ENCODE results near the gene CTIF. TPM values are rescaled to one million over a fixed set of nuclear protein-coding genes. Genes with fewer than 3 reads are reported as not detected.
A peak's percentile ranks its signal among the peaks of the same experiment; 100 is the strongest.

The CTIF gene
- total and polyA plus RNA-seq, 12 donors, result 44.5 to 74.1 (median 58.9) TPM

DNA sequence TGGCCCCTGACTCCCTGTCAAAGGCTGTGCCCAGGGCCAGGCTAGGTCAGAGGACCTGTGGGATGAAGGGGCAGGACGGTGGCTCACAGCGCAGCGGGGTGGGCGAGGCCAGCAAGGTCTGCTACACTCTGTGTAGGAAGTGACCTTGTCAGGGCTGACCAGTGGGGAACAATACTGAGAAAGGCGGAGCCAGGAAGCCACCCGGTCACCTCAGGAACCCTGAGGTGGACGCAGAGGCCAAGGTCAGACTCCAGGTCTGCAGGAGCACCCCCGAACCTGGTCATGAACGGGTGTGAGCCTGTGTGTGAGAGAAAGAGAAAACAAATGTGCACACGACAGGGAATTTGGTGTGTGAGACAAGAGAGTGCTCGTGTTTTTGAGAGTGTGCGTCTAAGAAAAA is 339.6 kb downstream of the CTIF start:
- WGBS, 2 donors, result 64 to 72% methylated on average over 12 of the region's 12 CpGs
- Histone ChIP-seq H3K9me3 (no peaks in the 10 kb centered on the region), H3K27ac (peak overlapping the region in 4 of 10 donors; percentile 16 to 37 (median 28)), H3K4me3 (no peak overlapping the region), H3K4me1 (peaks cover 0 to 30% (median 6%) of the 10 kb centered on the region in 9 donors), H3K36me3 (no peaks in the 10 kb centered on the region), H3K27me3 (no peaks in the 10 kb centered on the region)
- ATAC-seq (peak; percentile 63 to 82 (median 74)), DNase-seq (no peak)
- intact Hi-C loops (cut with DNase I), result no loop called here
- TF ChIP-seq, protein P1, sequence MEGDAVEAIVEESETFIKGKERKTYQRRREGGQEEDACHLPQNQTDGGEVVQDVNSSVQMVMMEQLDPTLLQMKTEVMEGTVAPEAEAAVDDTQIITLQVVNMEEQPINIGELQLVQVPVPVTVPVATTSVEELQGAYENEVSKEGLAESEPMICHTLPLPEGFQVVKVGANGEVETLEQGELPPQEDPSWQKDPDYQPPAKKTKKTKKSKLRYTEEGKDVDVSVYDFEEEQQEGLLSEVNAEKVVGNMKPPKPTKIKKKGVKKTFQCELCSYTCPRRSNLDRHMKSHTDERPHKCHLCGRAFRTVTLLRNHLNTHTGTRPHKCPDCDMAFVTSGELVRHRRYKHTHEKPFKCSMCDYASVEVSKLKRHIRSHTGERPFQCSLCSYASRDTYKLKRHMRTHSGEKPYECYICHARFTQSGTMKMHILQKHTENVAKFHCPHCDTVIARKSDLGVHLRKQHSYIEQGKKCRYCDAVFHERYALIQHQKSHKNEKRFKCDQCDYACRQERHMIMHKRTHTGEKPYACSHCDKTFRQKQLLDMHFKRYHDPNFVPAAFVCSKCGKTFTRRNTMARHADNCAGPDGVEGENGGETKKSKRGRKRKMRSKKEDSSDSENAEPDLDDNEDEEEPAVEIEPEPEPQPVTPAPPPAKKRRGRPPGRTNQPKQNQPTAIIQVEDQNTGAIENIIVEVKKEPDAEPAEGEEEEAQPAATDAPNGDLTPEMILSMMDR (IDR thresholded peaks at IDR 0.05), result no peak

DNA sequence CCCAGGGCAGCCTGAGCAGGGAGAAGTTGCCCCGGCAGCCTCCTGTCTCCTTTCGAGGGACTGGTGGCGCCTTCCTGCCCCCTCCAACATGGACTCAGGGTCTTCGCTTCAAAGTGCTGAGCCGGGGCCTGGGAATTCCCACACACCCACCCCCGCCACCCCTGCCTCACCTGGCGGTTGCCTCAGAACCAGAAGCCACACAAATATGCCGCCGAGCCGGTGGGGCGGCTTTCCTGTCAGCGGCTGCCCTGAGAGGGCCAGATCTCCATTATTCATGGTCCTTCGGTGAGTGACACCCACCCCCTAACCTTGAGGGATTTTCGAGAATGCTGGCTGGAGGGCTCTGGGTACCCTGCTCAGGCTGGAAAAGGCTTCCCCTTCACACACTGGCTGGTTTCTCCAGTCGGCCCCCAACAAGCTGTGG is 340.2 kb downstream of the CTIF start:
- TF ChIP-seq, protein P1 (IDR thresholded peaks at IDR 0.05), result no peak
- H3K27me3 ChIP-seq, result no peaks in the 10 kb centered on the region
- peaks cover 0 to 25% (median 6%) of the 10 kb centered on the region in 9 donors for H3K4me1 ChIP-seq
- no peak overlapping the region for H3K4me3 ChIP-seq
- no peak for DNase-seq
- H3K36me3 ChIP-seq, result no peaks in the 10 kb centered on the region
- H3K9me3 ChIP-seq, result no peaks in the 10 kb centered on the region
- ATAC-seq, result peak in 2 of 8 donors; percentile 6 to 25
- 78 to 82% methylated on average over 15 of the region's 15 CpGs for WGBS, 2 donors
- H3K27ac ChIP-seq, result peak overlapping the region in 2 of 10 donors; percentile 16 to 19
- intact Hi-C loops (cut with DNase I), result no loop called here

DNA sequence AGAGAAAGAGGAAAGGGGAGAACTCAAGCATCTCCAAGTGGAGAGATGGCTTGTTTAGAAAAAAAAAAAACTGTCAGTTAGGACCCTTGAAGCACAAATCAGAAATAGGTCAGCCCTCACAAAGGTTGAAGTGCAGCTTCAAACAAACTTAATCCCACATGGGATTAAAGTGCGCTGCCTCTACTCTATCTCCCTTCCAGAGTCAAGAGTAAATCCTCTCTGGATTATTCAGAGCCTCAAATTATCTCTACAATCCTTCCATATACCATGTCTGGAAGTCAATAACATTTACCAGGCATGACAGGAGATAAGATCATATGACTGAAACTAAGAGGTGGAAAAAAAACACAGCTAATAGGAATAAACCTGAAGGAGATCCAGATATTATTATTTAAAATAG is 342.1 kb downstream of the CTIF start:
- TF ChIP-seq, protein P1 (IDR thresholded peaks at IDR 0.05), result no peak
- Histone ChIP-seq H3K27ac (no peak overlapping the region), H3K27me3 (no peaks in the 10 kb centered on the region), H3K4me1 (peaks cover 0 to 22% (median 9%) of the 10 kb centered on the region in 9 donors), H3K4me3 (no peak overlapping the region), H3K9me3 (no peaks in the 10 kb centered on the region), H3K36me3 (no peaks in the 10 kb centered on the region)
- WGBS, 2 donors, result 97 to 100% methylated on average over 1 of the region's 1 CpG
- DNase-seq (no peak), ATAC-seq (no peak)
- intact Hi-C loops (cut with DNase I), result no loop called here

DNA sequence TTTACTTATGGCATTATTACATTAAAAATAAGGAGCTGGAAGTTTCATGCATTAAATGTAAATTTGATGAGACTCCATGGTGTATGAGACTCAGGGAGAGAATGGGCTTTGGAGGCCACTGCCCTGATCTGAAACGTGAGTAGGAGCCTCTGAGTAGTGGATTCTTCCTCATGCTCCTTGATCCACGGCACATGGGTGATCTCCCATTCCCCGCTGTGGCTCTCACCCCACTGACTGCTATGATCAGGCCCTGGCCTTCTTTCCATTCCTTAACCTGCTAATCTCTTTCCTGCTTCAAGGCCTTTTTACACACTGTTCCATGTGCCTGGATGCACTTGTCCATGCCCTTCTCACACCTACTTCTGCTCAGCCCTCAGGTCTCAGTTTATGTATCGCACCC is 343.5 kb downstream of the CTIF start:
- Histone ChIP-seq H3K27me3 (no peaks in the 10 kb centered on the region), H3K27ac (no peak overlapping the region), H3K4me1 (peaks cover 2 to 26% (median 15%) of the 10 kb centered on the region in 9 donors), H3K4me3 (no peak overlapping the region), H3K9me3 (no peaks in the 10 kb centered on the region), H3K36me3 (no peaks in the 10 kb centered on the region)
- no peak for ATAC-seq
- 93 to 97% methylated on average over 4 of the region's 4 CpGs for WGBS, 2 donors
- TF ChIP-seq, protein P1 (IDR thresholded peaks at IDR 0.05), result no peak
- DNase-seq, result no peak
- intact Hi-C loops (cut with DNase I), result no loop called here

Data from heart right ventricle (tissue), 16 donors.